ENCODE results near the gene PLEKHO2.
"Not testable (repeated sequence)": the region's sequence is repeated elsewhere in the genome, so short reads cannot be mapped to it uniquely, and the experiment has no call there.

Gene PLEKHO2

GRCh38 chr15:64841344-64842095, at the start of gene PLEKHO2:
Gene PLEKHO2 (plus strand): TSS chr15:64841915. CDS start chr15:64842017, 102 bp downstream.
- Histone ChIP-seq H3K27ac (ENCODE audit: low read depth, low read length) (peak within 1 kb of the TSS; percentile 54; the same call in 1 of the 2 replicates), H3K36me3 (ENCODE audit: control insufficient read depth, insufficient read depth, low read length) (peaks cover under 1% of the 10 kb centered on the region; the same call in 1 of the 2 replicates), H3K9me3 (ENCODE audit: control insufficient read depth, insufficient read depth, low read depth, low read length) (no peaks in the 10 kb centered on the region)

GRCh38 chr15:64792282-64792681, 49.4 kb upstream of the PLEKHO2 start:
- Histone ChIP-seq H3K9me3 (ENCODE audit: control insufficient read depth, insufficient read depth, low read depth, low read length) (no peaks in the 10 kb centered on the region), H3K4me3 (ENCODE audit: low read depth, low read length) (no peak overlapping the region), H3K27ac (ENCODE audit: low read depth, low read length) (no peak overlapping the region), H3K9ac (ENCODE audit: low read length) (no peak overlapping the region), H3K4me1 (ENCODE audit: control insufficient read depth, insufficient read depth, low read length) (no peaks in the 10 kb centered on the region), H3K27me3 (ENCODE audit: control insufficient read depth, insufficient read depth, low read length) (no peaks in the 10 kb centered on the region), H3K36me3 (ENCODE audit: control insufficient read depth, insufficient read depth, low read length) (no peaks in the 10 kb centered on the region)

More at GRCh38 chr15:64841344-64842095, at the start of gene PLEKHO2:
- H3K9ac ChIP-seq (ENCODE audit: low read length), result peak within 1 kb of the TSS; percentile 83
- H3K4me1 ChIP-seq (ENCODE audit: control insufficient read depth, insufficient read depth, low read length), result peaks cover 38% of the 10 kb centered on the region
- peak within 1 kb of the TSS; percentile 89 for H3K4me3 ChIP-seq (ENCODE audit: low read depth, low read length)
- no peaks in the 10 kb centered on the region for H3K27me3 ChIP-seq (ENCODE audit: control insufficient read depth, insufficient read depth, low read length)

GRCh38 chr15:64795299-64795698, 46.4 kb upstream of the PLEKHO2 start:
- H3K9me3 ChIP-seq (ENCODE audit: control insufficient read depth, insufficient read depth, low read depth, low read length); H3K9ac ChIP-seq (ENCODE audit: low read length); H3K27me3 ChIP-seq (ENCODE audit: control insufficient read depth, insufficient read depth, low read length); H3K4me1 ChIP-seq (ENCODE audit: control insufficient read depth, insufficient read depth, low read length); H3K4me3 ChIP-seq (ENCODE audit: low read depth, low read length); H3K36me3 ChIP-seq (ENCODE audit: control insufficient read depth, insufficient read depth, low read length); H3K27ac ChIP-seq (ENCODE audit: low read depth, low read length): not testable (repeated sequence)

GRCh38 chr15:64795921-64796320, 45.8 kb upstream of the PLEKHO2 start:
- H3K9me3 ChIP-seq (ENCODE audit: control insufficient read depth, insufficient read depth, low read depth, low read length); H3K9ac ChIP-seq (ENCODE audit: low read length); H3K27ac ChIP-seq (ENCODE audit: low read depth, low read length); H3K4me3 ChIP-seq (ENCODE audit: low read depth, low read length); H3K27me3 ChIP-seq (ENCODE audit: control insufficient read depth, insufficient read depth, low read length); H3K36me3 ChIP-seq (ENCODE audit: control insufficient read depth, insufficient read depth, low read length); H3K4me1 ChIP-seq (ENCODE audit: control insufficient read depth, insufficient read depth, low read length): not testable (repeated sequence)

GRCh38 chr15:64798905-64799304, 42.8 kb upstream of the PLEKHO2 start:
- not testable (repeated sequence) for H3K27ac ChIP-seq (ENCODE audit: low read depth, low read length); H3K27me3 ChIP-seq (ENCODE audit: control insufficient read depth, insufficient read depth, low read length); H3K9me3 ChIP-seq (ENCODE audit: control insufficient read depth, insufficient read depth, low read depth, low read length); H3K9ac ChIP-seq (ENCODE audit: low read length); H3K4me3 ChIP-seq (ENCODE audit: low read depth, low read length); H3K4me1 ChIP-seq (ENCODE audit: control insufficient read depth, insufficient read depth, low read length); H3K36me3 ChIP-seq (ENCODE audit: control insufficient read depth, insufficient read depth, low read length)

- H3K36me3 ChIP-seq (ENCODE audit: control insufficient read depth, insufficient read depth, low read length), result peaks cover 6% of the 10 kb centered on the region
- H3K4me1 ChIP-seq (ENCODE audit: control insufficient read depth, insufficient read depth, low read length), result peaks cover 4% of the 10 kb centered on the region; the same call in 1 of the 2 replicates
- peaks cover 7% of the 10 kb centered on the region; the same call in 1 of the 2 replicates for H3K9me3 ChIP-seq (ENCODE audit: control insufficient read depth, insufficient read depth, low read depth, low read length)
- no peaks in the 10 kb centered on the region for H3K27me3 ChIP-seq (ENCODE audit: control insufficient read depth, insufficient read depth, low read length)
- no peak overlapping the region for H3K9ac ChIP-seq (ENCODE audit: low read length)
- H3K4me3 ChIP-seq (ENCODE audit: low read depth, low read length), result no peak overlapping the region
- no peak overlapping the region for H3K27ac ChIP-seq (ENCODE audit: low read depth, low read length)
Measured at GRCh38 chr15:64800476-64800875, 41.2 kb upstream of the PLEKHO2 start.

- no peaks in the 10 kb centered on the region for H3K27me3 ChIP-seq (ENCODE audit: control insufficient read depth, insufficient read depth, low read length)
- H3K9me3 ChIP-seq (ENCODE audit: control insufficient read depth, insufficient read depth, low read depth, low read length), result peaks cover 7% of the 10 kb centered on the region; the same call in 1 of the 2 replicates
- H3K4me1 ChIP-seq (ENCODE audit: control insufficient read depth, insufficient read depth, low read length), result peaks cover 28% of the 10 kb centered on the region
- H3K4me3 ChIP-seq (ENCODE audit: low read depth, low read length), result no peak overlapping the region
- H3K36me3 ChIP-seq (ENCODE audit: control insufficient read depth, insufficient read depth, low read length), result peaks cover 6% of the 10 kb centered on the region
- no peak overlapping the region for H3K27ac ChIP-seq (ENCODE audit: low read depth, low read length)
- no peak overlapping the region for H3K9ac ChIP-seq (ENCODE audit: low read length)
Measured at GRCh38 chr15:64803526-64803925, 38.2 kb upstream of the PLEKHO2 start.

- Histone ChIP-seq H3K9me3 (ENCODE audit: control insufficient read depth, insufficient read depth, low read depth, low read length) (peaks cover 7% of the 10 kb centered on the region; the same call in 1 of the 2 replicates), H3K4me1 (ENCODE audit: control insufficient read depth, insufficient read depth, low read length) (peaks cover 39% of the 10 kb centered on the region), H3K9ac (ENCODE audit: low read length) (no peak overlapping the region), H3K27ac (ENCODE audit: low read depth, low read length) (no peak overlapping the region), H3K4me3 (ENCODE audit: low read depth, low read length) (no peak overlapping the region), H3K27me3 (ENCODE audit: control insufficient read depth, insufficient read depth, low read length) (no peaks in the 10 kb centered on the region), H3K36me3 (ENCODE audit: control insufficient read depth, insufficient read depth, low read length) (peaks cover 6% of the 10 kb centered on the region)
Measured at GRCh38 chr15:64804619-64805018, 37.1 kb upstream of the PLEKHO2 start.

- H3K9ac ChIP-seq (ENCODE audit: low read length), result peak overlapping the region; percentile 90
- H3K4me1 ChIP-seq (ENCODE audit: control insufficient read depth, insufficient read depth, low read length), result peaks cover 56% of the 10 kb centered on the region
- H3K36me3 ChIP-seq (ENCODE audit: control insufficient read depth, insufficient read depth, low read length), result no peaks in the 10 kb centered on the region
- no peaks in the 10 kb centered on the region for H3K9me3 ChIP-seq (ENCODE audit: control insufficient read depth, insufficient read depth, low read depth, low read length)
- no peaks in the 10 kb centered on the region for H3K27me3 ChIP-seq (ENCODE audit: control insufficient read depth, insufficient read depth, low read length)
- H3K4me3 ChIP-seq (ENCODE audit: low read depth, low read length), result no peak overlapping the region
- H3K27ac ChIP-seq (ENCODE audit: low read depth, low read length), result peak overlapping the region; percentile 96
Measured at GRCh38 chr15:64806509-64806908, 35.2 kb upstream of the PLEKHO2 start.

- H3K9ac ChIP-seq (ENCODE audit: low read length), result peak overlapping the region; percentile 90
Measured at GRCh38 chr15:64807051-64807749, 34.5 kb upstream of the PLEKHO2 start.

GRCh38 chr15:64807751-64808222, 33.9 kb upstream of the PLEKHO2 start:
- Histone ChIP-seq H3K27me3 (ENCODE audit: control insufficient read depth, insufficient read depth, low read length) (no peaks in the 10 kb centered on the region), H3K36me3 (ENCODE audit: control insufficient read depth, insufficient read depth, low read length) (no peaks in the 10 kb centered on the region), H3K9ac (ENCODE audit: low read length) (peak overlapping the region; percentile 90), H3K27ac (ENCODE audit: low read depth, low read length) (peak overlapping the region; percentile 96), H3K4me1 (ENCODE audit: control insufficient read depth, insufficient read depth, low read length) (peaks cover 66% of the 10 kb centered on the region), H3K4me3 (ENCODE audit: low read depth, low read length) (peak overlapping the region; percentile 48), H3K9me3 (ENCODE audit: control insufficient read depth, insufficient read depth, low read depth, low read length) (no peaks in the 10 kb centered on the region)

More at GRCh38 chr15:64807051-64807749, 34.5 kb upstream of the PLEKHO2 start:
- H3K9me3 ChIP-seq (ENCODE audit: control insufficient read depth, insufficient read depth, low read depth, low read length), result no peaks in the 10 kb centered on the region
- peaks cover 61% of the 10 kb centered on the region for H3K4me1 ChIP-seq (ENCODE audit: control insufficient read depth, insufficient read depth, low read length)
- no peaks in the 10 kb centered on the region for H3K27me3 ChIP-seq (ENCODE audit: control insufficient read depth, insufficient read depth, low read length)
- H3K36me3 ChIP-seq (ENCODE audit: control insufficient read depth, insufficient read depth, low read length), result no peaks in the 10 kb centered on the region
- peak overlapping the region; percentile 96 for H3K27ac ChIP-seq (ENCODE audit: low read depth, low read length)
- H3K4me3 ChIP-seq (ENCODE audit: low read depth, low read length), result peak overlapping the region; percentile 15

Measured in HUES6 (cell line).